HCT116 (cell line): ENCODE measurements around the gene KCNC4. TPM values are rescaled to one million over a fixed set of nuclear protein-coding genes. Genes with fewer than 3 reads are reported as not detected.

ENCODE experiments used
- ATAC-seq: fragments of 200-7000 bp; cut with Tn5 transposase; 2 replicates; pipeline ENCODE4 v1.9.1; 2020; ENCODE audit warnings: mild to moderate bottlenecking, moderate library complexity
- BruUV-seq: library from RNA; stranded (reverse); fragments of 400-500 nt; replicated peaks from 2 replicates; lab custom pipeline; 2021; lab: Mats Ljungman, UMichigan
- CTCF ChIA-PET: fragments of 300-600 bp; sonication (Branson Sonifier 250); formaldehyde crosslinking; loops from one replicate; lab custom pipeline; 2021; ENCODE audit warnings: antibody characterized with exemption; lab: Charles Lee
- POLR2A ChIA-PET: fragments of 300-600, 350-600 bp; sonication (Branson Sonifier 250); formaldehyde crosslinking; loops from one replicate; lab custom pipeline; 2021; ENCODE audit warnings: antibody characterized with exemption; lab: Charles Lee
- RAD21 ChIA-PET, 2 experiments: fragments of 300-600 bp; sonication (Branson Sonifier 250); formaldehyde crosslinking; loops; one replicate each; lab custom pipeline; 2023; ENCODE audit warnings: low total read pairs in 2 of 2; ENCODE audit not compliant: uncharacterized antibody in 2 of 2, unreplicated experiment in 2 of 2, low non-redundant PET in 1 of 2; lab: Charles Lee
- DNase-seq: peaks from one replicate; pipeline ENCODE4 v3.0.0-alpha.2; 2010; ENCODE audit warnings: low read depth, low spot score
- H2AFZ ChIP-seq: fragments of 200-600 bp; shearing (Covaris generic), sonication (generic); 2 replicates; pipeline ENCODE4 v1.6.1; 2017; ENCODE audit warnings: low read depth, mixed run types, mixed read lengths, antibody characterized with exemption, low read length; ENCODE audit not compliant: poor library complexity, severe bottlenecking
- H3K27ac ChIP-seq: 2 replicates; pipeline ENCODE4 v1.5.1; 2012; ENCODE audit warnings: low read depth, low read length
- H3K27me3 ChIP-seq: fragments of 200-600 bp; sonication (generic); 2 replicates; pipeline ENCODE4 v1.6.1; 2016; ENCODE audit warnings: mixed run types, low read length, mixed read lengths; ENCODE audit not compliant: insufficient read depth
- H3K36me3 ChIP-seq, 2 experiments: fragments of 200-500 bp in 1 of 2; fragments of 200-600 bp in 1 of 2; sonication (Bioruptor generic) in 1 of 2; sonication (generic) in 1 of 2; 2 replicates each; pipeline versions ENCODE4 v1.5.1 to v1.6.1; 2014 to 2016; ENCODE audit warnings: low read length in 2 of 2, inconsistent platforms in 1 of 2, mixed read lengths in 1 of 2, mixed run types in 1 of 2; ENCODE audit not compliant: insufficient read depth in 2 of 2, control insufficient read depth in 1 of 2
- H3K4me1 ChIP-seq, 2 experiments: fragments of 200-600 bp in 1 of 2; sonication (generic) in 1 of 2; 2 replicates each; pipeline versions ENCODE4 v1.5.1 to v1.6.1; 2012 to 2017; ENCODE audit warnings: low read length in 2 of 2, inconsistent platforms in 1 of 2, mild to moderate bottlenecking in 1 of 2, mixed read lengths in 1 of 2, mixed run types in 1 of 2, moderate library complexity in 1 of 2; ENCODE audit not compliant: insufficient read depth in 2 of 2, control insufficient read depth in 1 of 2
- H3K4me2 ChIP-seq: fragments of 200-600 bp; sonication (generic); 2 replicates; pipeline ENCODE4 v1.6.1; 2017; ENCODE audit warnings: mixed run types, low read length, mixed read lengths
- H3K4me3 ChIP-seq, 2 experiments: fragments of 200-600 bp in 1 of 2; sonication (generic) in 1 of 2; replicated peaks in 1 of 2; 2 replicates each; pipeline ENCODE4 v1.5.1; 2011 to 2016; ENCODE audit warnings: low read length in 2 of 2, control low read depth in 1 of 2, low read depth in 1 of 2, mild to moderate bottlenecking in 1 of 2, mixed read lengths in 1 of 2, mixed run types in 1 of 2
- H3K79me2 ChIP-seq: fragments of 200-600 bp; sonication (generic); 2 replicates; pipeline ENCODE4 v1.6.1; 2017; ENCODE audit warnings: mild to moderate bottlenecking, mixed run types, low read length, moderate library complexity, mixed read lengths; ENCODE audit not compliant: insufficient read depth
- H3K9ac ChIP-seq: fragments of 200-600 bp; sonication (generic); 2 replicates; pipeline ENCODE4 v1.6.1; 2016; ENCODE audit warnings: low read length, mixed read lengths
- H3K9me2 ChIP-seq: fragments of 200-600 bp; sonication (generic), shearing (Covaris generic); 2 replicates; pipeline ENCODE4 v1.6.1; 2017; ENCODE audit warnings: mixed run types, mild to moderate bottlenecking, moderate library complexity; ENCODE audit not compliant: insufficient read depth
- H3K9me3 ChIP-seq, 2 experiments: fragments of 200-500 bp in 1 of 2; fragments of 200-600 bp in 1 of 2; sonication (Bioruptor generic) in 1 of 2; sonication (generic) in 1 of 2; 2 replicates each; pipeline ENCODE4 v1.6.1; 2014 to 2017; ENCODE audit warnings: low read length in 2 of 2, mixed read lengths in 2 of 2, inconsistent platforms in 1 of 2, low read depth in 1 of 2, mild to moderate bottlenecking in 1 of 2, mixed run types in 1 of 2, moderate library complexity in 1 of 2; ENCODE audit not compliant: control insufficient read depth in 1 of 2, insufficient read depth in 1 of 2
- H4K20me1 ChIP-seq: fragments of 200-600 bp; sonication (generic), shearing (Covaris generic); 2 replicates; pipeline ENCODE4 v1.6.1; 2017; ENCODE audit warnings: mixed run types, mild to moderate bottlenecking, moderate library complexity; ENCODE audit not compliant: insufficient read depth
- CEBPB ChIP-seq: IDR thresholded peaks from 2 replicates; pipeline ENCODE4 v1.6.1; 2012; ENCODE audit warnings: low read depth
- EGR1 ChIP-seq: IDR thresholded peaks from 2 replicates; pipeline ENCODE4 v1.6.1; 2012; ENCODE audit warnings: low read depth
- EZH2phosphoT487 ChIP-seq: fragments of 200-600 bp; IDR thresholded peaks from 2 replicates; pipeline ENCODE4 v1.6.1; 2018; ENCODE audit warnings: antibody characterized with exemption, borderline replicate concordance
- JUND ChIP-seq: IDR thresholded peaks from 2 replicates; pipeline ENCODE4 v1.6.1; 2012
- POLR2A ChIP-seq: IDR thresholded peaks from 2 replicates; pipeline ENCODE4 v1.7.0; 2011; ENCODE audit warnings: borderline replicate concordance; ENCODE audit not compliant: insufficient read depth, insufficient read length; ENCODE audit errors: extremely low read depth
- POLR2AphosphoS5 ChIP-seq: IDR thresholded peaks from 2 replicates; pipeline ENCODE4 v1.6.1; 2011; ENCODE audit warnings: mild to moderate bottlenecking, low read depth, low read length, moderate library complexity
- RAD21 ChIP-seq: IDR thresholded peaks from 2 replicates; pipeline ENCODE4 v1.6.1; 2012; ENCODE audit warnings: low read depth, mild to moderate bottlenecking
- TCF7L2 ChIP-seq: IDR thresholded peaks from 2 replicates; pipeline ENCODE4 v1.7.0; 2011; ENCODE audit warnings: borderline replicate concordance, inconsistent platforms; ENCODE audit not compliant: insufficient read depth, insufficient read length; ENCODE audit errors: extremely low read depth
- YY1 ChIP-seq: IDR thresholded peaks from 2 replicates; pipeline ENCODE4 v1.6.1; 2011; ENCODE audit warnings: low read length, low read depth, moderate library complexity, mild to moderate bottlenecking; ENCODE audit not compliant: insufficient replicate concordance; ENCODE audit errors: extremely low read depth
- ZFX ChIP-seq: fragments of 450-650 bp; IDR thresholded peaks from 2 replicates; pipeline ENCODE4 v1.6.1; 2017
- ZNF274 ChIP-seq: fragments of 200-500 bp; sonication (Bioruptor generic); IDR thresholded peaks from 2 replicates; pipeline ENCODE4 v1.6.1; 2014; ENCODE audit warnings: mild to moderate bottlenecking, low read depth, low read length, inconsistent platforms
- intact Hi-C: fragments of 100-400 bp; cut with micrococcal nuclease; formaldehyde crosslinking; loops from 2 replicates; pipeline ENCODE4 v1.10.0; 2022
- total RNA-seq: library from RNA; stranded (reverse); gene quantifications from one replicate; pipeline ENCODE4 v1.2.1, GENCODE V29; 2021; ENCODE audit not compliant: unreplicated experiment
- TF ChIP-seq, protein P1 (sequence below): IDR thresholded peaks from 2 replicates; pipeline ENCODE4 v1.6.1; 2011; ENCODE audit warnings: mild to moderate bottlenecking, low read length, moderate library complexity; ENCODE audit not compliant: insufficient replicate concordance; ENCODE audit errors: extremely low read depth
- TF ChIP-seq, protein P2 (sequence below): IDR thresholded peaks from 2 replicates; pipeline ENCODE4 v1.6.1; 2012; ENCODE audit warnings: low read depth
- TF ChIP-seq, protein P3 (sequence below), 3 experiments: fragments of 200-600 bp in 1 of 3; sonication (generic) in 1 of 3; IDR thresholded peaks in 2 of 3; conservative IDR thresholded peaks in 1 of 3; 2 replicates each; pipeline ENCODE4 v1.5.1; 2012 to 2017; ENCODE audit warnings: low read depth in 2 of 3, low read length in 2 of 3, antibody characterized with exemption in 1 of 3, borderline replicate concordance in 1 of 3, control low read depth in 1 of 3, mild to moderate bottlenecking in 1 of 3, mixed read lengths in 1 of 3, mixed run types in 1 of 3, moderate library complexity in 1 of 3; ENCODE audit not compliant: insufficient read depth in 1 of 3

KCNC4 gene
- total RNA-seq, 1 experiment from 2014 or later: 13.0 TPM

DNA sequence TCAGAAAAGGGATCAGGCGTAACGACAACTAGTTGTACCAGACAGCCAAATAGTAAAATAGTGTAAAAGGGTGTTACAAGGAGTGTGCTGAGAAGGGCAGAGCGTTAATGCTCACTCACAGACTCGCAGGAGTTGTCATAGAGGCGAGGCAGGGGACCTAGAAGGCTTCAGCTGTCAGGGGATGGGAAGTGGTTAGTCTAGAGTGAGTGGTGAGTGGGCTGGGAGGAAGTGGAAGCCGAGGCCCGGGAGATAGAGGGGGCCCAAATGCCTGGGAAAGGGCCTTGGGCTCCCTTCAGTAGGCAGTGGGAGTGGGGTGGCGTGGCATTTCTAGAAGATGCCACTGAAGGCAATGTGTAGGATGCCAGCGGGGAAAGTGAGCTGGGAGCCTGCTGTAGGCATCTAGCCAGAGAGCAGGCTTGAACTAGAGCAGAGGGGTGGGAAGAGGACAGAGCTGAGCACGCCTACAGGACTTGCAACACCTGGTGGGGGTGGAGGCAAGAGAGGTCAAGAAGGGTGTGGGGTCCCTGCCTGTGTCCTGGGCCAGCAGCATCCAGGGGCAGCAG lies 49.5 kb upstream of the KCNC4 start:
- Histone ChIP-seq H3K36me3 (no peaks in the 10 kb centered on the region), H3K4me1 (peaks cover 0 to 6% of the 10 kb centered on the region in 2 experiments; a peak in 2 of 4 replicates), H3K27me3 (no peaks in the 10 kb centered on the region), H3K4me3 (no peak overlapping the region), H3K9ac (no peak overlapping the region), H3K79me2 (no peaks in the 10 kb centered on the region), H4K20me1 (no peaks in the 10 kb centered on the region), H3K4me2 (no peak overlapping the region), H3K9me2 (no peaks in the 10 kb centered on the region), H3K27ac (no peak overlapping the region), H2AFZ (no peak overlapping the region), H3K9me3 (no peaks in the 10 kb centered on the region)
- ChIA-PET RAD21 (no interaction called here), POLR2A (no interaction called here), CTCF (interaction anchor here (0.6 kb wide), 1 partner anchor 10 kb away, joined by 5 read pairs; the partner anchor contains the start of gene SLC6A17)
- ATAC-seq: no peak
- no TSS peak for BruUV-seq
- no peak for DNase-seq
- TF ChIP-seq ZNF274 (no peak), ZFX (no peak), CEBPB (no peak), EGR1 (no peak), RAD21 (no peak), JUND (no peak), YY1 (no peak), POLR2AphosphoS5 (no peak), TCF7L2 (no peak), EZH2phosphoT487 (no peak), POLR2A (no peak)
- TF ChIP-seq, protein P1, sequence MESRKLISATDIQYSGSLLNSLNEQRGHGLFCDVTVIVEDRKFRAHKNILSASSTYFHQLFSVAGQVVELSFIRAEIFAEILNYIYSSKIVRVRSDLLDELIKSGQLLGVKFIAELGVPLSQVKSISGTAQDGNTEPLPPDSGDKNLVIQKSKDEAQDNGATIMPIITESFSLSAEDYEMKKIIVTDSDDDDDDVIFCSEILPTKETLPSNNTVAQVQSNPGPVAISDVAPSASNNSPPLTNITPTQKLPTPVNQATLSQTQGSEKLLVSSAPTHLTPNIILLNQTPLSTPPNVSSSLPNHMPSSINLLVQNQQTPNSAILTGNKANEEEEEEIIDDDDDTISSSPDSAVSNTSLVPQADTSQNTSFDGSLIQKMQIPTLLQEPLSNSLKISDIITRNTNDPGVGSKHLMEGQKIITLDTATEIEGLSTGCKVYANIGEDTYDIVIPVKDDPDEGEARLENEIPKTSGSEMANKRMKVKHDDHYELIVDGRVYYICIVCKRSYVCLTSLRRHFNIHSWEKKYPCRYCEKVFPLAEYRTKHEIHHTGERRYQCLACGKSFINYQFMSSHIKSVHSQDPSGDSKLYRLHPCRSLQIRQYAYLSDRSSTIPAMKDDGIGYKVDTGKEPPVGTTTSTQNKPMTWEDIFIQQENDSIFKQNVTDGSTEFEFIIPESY: no peak
- TF ChIP-seq, protein P2, sequence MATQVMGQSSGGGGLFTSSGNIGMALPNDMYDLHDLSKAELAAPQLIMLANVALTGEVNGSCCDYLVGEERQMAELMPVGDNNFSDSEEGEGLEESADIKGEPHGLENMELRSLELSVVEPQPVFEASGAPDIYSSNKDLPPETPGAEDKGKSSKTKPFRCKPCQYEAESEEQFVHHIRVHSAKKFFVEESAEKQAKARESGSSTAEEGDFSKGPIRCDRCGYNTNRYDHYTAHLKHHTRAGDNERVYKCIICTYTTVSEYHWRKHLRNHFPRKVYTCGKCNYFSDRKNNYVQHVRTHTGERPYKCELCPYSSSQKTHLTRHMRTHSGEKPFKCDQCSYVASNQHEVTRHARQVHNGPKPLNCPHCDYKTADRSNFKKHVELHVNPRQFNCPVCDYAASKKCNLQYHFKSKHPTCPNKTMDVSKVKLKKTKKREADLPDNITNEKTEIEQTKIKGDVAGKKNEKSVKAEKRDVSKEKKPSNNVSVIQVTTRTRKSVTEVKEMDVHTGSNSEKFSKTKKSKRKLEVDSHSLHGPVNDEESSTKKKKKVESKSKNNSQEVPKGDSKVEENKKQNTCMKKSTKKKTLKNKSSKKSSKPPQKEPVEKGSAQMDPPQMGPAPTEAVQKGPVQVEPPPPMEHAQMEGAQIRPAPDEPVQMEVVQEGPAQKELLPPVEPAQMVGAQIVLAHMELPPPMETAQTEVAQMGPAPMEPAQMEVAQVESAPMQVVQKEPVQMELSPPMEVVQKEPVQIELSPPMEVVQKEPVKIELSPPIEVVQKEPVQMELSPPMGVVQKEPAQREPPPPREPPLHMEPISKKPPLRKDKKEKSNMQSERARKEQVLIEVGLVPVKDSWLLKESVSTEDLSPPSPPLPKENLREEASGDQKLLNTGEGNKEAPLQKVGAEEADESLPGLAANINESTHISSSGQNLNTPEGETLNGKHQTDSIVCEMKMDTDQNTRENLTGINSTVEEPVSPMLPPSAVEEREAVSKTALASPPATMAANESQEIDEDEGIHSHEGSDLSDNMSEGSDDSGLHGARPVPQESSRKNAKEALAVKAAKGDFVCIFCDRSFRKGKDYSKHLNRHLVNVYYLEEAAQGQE: no peak
- TF ChIP-seq, protein P3, sequence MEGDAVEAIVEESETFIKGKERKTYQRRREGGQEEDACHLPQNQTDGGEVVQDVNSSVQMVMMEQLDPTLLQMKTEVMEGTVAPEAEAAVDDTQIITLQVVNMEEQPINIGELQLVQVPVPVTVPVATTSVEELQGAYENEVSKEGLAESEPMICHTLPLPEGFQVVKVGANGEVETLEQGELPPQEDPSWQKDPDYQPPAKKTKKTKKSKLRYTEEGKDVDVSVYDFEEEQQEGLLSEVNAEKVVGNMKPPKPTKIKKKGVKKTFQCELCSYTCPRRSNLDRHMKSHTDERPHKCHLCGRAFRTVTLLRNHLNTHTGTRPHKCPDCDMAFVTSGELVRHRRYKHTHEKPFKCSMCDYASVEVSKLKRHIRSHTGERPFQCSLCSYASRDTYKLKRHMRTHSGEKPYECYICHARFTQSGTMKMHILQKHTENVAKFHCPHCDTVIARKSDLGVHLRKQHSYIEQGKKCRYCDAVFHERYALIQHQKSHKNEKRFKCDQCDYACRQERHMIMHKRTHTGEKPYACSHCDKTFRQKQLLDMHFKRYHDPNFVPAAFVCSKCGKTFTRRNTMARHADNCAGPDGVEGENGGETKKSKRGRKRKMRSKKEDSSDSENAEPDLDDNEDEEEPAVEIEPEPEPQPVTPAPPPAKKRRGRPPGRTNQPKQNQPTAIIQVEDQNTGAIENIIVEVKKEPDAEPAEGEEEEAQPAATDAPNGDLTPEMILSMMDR (IDR thresholded peaks at IDR 0.05 in 2 of 3, conservative IDR thresholded peaks at IDR 0.05 in 1 of 3; ENCODE audit: borderline replicate concordance in 1 of 3, insufficient read depth in 1 of 3, low read depth in 2 of 3, low read length in 2 of 3): no peak
- intact Hi-C loops: no loop called here
